GM12874 (cell line): Measurements from ENCODE around the gene ABLIM2.

Source experiments
- CTCF ChIP-seq: IDR thresholded peaks from 2 replicates; pipeline ENCODE4 v1.5.1; 2011; ENCODE audit warnings: low read depth, mild to moderate bottlenecking, control low read depth, low read length, moderate library complexity; ENCODE audit not compliant: insufficient read depth

Gene ABLIM2

GRCh38 chr4:8189551-8190466 is 31.2 kb upstream of the ABLIM2 start:
- no peak for TF ChIP-seq CTCF

DNA sequence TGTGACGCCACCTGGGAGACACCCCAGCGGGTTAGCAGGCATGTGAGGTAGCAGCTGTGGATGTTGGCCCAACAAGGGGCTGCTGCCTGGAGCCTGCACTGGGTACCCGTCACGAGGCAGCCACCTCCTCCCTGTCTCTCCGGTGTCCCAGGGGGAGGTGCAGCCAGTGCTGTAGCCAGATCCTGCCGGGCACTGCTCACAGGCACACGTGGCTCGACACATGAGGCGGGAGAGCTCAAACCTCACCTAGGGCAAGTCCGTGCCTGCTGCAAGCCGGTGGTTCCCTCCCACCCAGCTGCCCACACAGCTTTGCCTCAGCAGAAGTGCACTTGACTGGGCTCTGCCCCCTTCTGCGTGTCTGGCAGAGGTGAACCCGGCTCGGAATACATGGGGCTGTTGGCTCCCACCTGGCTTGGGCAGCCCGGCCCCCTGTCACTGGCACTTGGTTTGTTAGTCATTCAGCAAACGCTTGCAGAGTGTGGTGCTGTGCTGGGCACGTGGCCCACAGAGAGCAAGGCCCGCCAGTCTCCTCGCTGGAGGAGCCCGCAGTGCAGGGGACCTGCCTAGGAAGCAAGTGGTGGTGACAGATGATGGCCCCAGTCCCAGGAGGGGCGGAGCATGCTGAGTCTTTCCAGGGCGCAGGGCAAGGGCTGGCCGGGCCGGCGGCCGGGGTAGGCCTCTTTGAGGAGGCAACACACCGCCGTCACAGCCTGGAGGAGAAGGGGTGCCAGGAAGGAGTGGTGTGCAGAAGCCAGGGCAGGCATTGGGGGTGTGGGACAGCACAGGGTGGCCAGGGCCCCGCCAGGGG is 30.3 kb upstream of the ABLIM2 start:
- no peak for TF ChIP-seq CTCF

GRCh38 chr4:8188085-8188484 is 29.5 kb upstream of the ABLIM2 start:
- TF ChIP-seq CTCF = no peak

DNA sequence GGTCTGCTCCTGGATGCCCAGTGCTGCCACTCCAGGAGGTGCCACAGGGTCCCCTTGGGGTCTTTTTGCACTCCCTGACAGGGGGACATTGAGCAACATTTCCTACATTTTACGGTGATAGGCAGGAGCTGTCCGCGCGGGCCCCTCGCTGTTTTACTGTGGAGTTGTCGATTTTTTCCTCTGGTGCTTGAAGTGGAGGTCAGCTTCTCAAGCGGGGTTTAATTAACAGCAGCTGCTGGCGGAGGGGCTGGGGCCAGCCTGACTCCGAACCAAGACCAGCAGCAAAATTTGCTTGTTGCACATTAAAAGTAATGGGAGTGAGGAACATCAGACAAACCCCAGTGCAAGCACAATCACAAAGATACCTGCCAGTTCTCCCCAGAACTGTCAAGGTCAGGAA is 27.3 kb upstream of the ABLIM2 start:
- TF ChIP-seq CTCF = no peak

DNA sequence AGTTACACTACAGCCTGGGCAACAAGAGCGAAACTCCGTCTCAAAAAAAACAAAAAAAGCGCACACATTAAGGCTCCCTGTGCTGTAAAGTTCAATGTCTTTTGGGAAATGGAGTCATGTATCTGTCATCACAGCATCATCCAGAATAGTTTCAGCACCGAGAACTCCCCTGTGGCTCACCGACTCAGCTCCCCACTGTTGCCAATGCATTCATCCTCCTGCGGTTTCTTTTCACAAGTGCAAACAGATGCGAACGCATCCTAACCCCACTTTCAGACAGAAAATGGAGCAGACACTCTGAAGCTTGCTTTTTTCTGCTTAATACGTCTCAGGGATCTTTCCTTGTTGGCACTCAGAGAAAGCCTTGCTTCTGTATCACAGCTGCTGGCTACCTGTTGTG is 26.7 kb upstream of the ABLIM2 start:
- no peak for TF ChIP-seq CTCF

GRCh38 chr4:8184061-8184460 is 25.4 kb upstream of the ABLIM2 start:
- no peak for TF ChIP-seq CTCF
